IMR-90 (cell line): ENCODE results near the gene SAMD8. TPM values are rescaled to one million over a fixed set of nuclear protein-coding genes. Genes with fewer than 3 reads are reported as not detected.

Source experiments
- ATAC-seq: fragments of 200-7000 bp; cut with Tn5 transposase; 2 replicates; pipeline ENCODE4 v1.9.1; 2020; ENCODE audit warnings: low read depth, mild to moderate bottlenecking, moderate library complexity
- BruUV-seq: library from RNA; stranded (reverse); fragments of 400-500 nt; replicated peaks from 2 replicates; lab custom pipeline; 2021; lab: Mats Ljungman, UMichigan
- CTCF ChIA-PET: fragments of 300-600 bp; formaldehyde crosslinking; extraction: SDS; loops from one replicate; lab custom pipeline; 2021; ENCODE audit warnings: antibody characterized with exemption; lab: Yijun Ruan, JAX
- POLR2A ChIA-PET: fragments of 300-600 bp; sonication (Branson Sonifier 250); formaldehyde crosslinking; loops from one replicate; lab custom pipeline; 2022; ENCODE audit warnings: antibody characterized with exemption; ENCODE audit not compliant: unreplicated experiment; lab: Charles Lee
- DNase-seq: peaks from one replicate; pipeline ENCODE4 v3.0.0; 2013
- H2AFZ ChIP-seq: replicated peaks from 2 replicates; pipeline ENCODE3; 2013; ENCODE audit warnings: low read length, mild to moderate bottlenecking; ENCODE audit not compliant: poor library complexity
- H2AK5ac ChIP-seq: 2 replicates; pipeline ENCODE4 v1.6.1; 2013; ENCODE audit warnings: low read depth, low read length, inconsistent platforms
- H2AK9ac ChIP-seq: replicated peaks from 2 replicates; pipeline ENCODE3; 2013; ENCODE audit warnings: mild to moderate bottlenecking, low read depth, low read length, moderate library complexity; ENCODE audit not compliant: poor library complexity
- H2BK120ac ChIP-seq: 2 replicates; pipeline ENCODE4 v1.6.1; 2013; ENCODE audit warnings: low read depth, low read length, inconsistent platforms
- H2BK15ac ChIP-seq: 3 replicates; pipeline ENCODE4 v1.6.1; 2013; ENCODE audit warnings: low read depth, low read length, inconsistent platforms
- H2BK20ac ChIP-seq: 2 replicates; pipeline ENCODE4 v1.6.1; 2013; ENCODE audit warnings: low read depth, mild to moderate bottlenecking, inconsistent platforms, low read length, moderate library complexity
- H2BK5ac ChIP-seq: 2 replicates; pipeline ENCODE4 v1.6.1; 2013; ENCODE audit warnings: mild to moderate bottlenecking, low read depth, low read length, inconsistent platforms; ENCODE audit not compliant: poor library complexity, severe bottlenecking
- H3K14ac ChIP-seq: replicated peaks from 2 replicates; pipeline ENCODE4 v1.6.1; 2013; ENCODE audit warnings: low read depth, low read length, inconsistent platforms
- H3K18ac ChIP-seq: 2 replicates; pipeline ENCODE4 v1.6.1; 2013; ENCODE audit warnings: low read depth, low read length, control low read depth
- H3K23ac ChIP-seq: 2 replicates; pipeline ENCODE4 v1.6.1; 2013; ENCODE audit warnings: low read depth, low read length, inconsistent platforms
- H3K27ac ChIP-seq: 2 replicates; pipeline ENCODE4 v1.5.1; 2013; ENCODE audit warnings: mild to moderate bottlenecking, control low read depth, low read length; ENCODE audit not compliant: insufficient read depth
- H3K27me3 ChIP-seq: 2 replicates; pipeline ENCODE4 v1.6.1; 2013; ENCODE audit warnings: low read length; ENCODE audit not compliant: control insufficient read depth, insufficient read depth
- H3K36me3 ChIP-seq: 2 replicates; pipeline ENCODE4 v1.6.1; 2013; ENCODE audit warnings: low read length, mixed read lengths; ENCODE audit not compliant: control insufficient read depth, insufficient read depth
- H3K4ac ChIP-seq: 2 replicates; pipeline ENCODE4 v1.6.1; 2013; ENCODE audit warnings: low read depth, low read length, inconsistent platforms
- H3K4me1 ChIP-seq: 2 replicates; pipeline ENCODE4 v1.6.1; 2013; ENCODE audit warnings: low read length, mixed read lengths; ENCODE audit not compliant: control insufficient read depth, insufficient read depth
- H3K4me2 ChIP-seq: 2 replicates; pipeline ENCODE4 v1.6.1; 2013; ENCODE audit warnings: low read depth, mild to moderate bottlenecking, control low read depth, low read length, moderate library complexity
- H3K4me3 ChIP-seq: 2 replicates; pipeline ENCODE4 v1.5.1; 2013; ENCODE audit warnings: low read depth, mild to moderate bottlenecking, control low read depth, low read length, moderate library complexity; ENCODE audit not compliant: insufficient read depth
- H3K56ac ChIP-seq: 2 replicates; pipeline ENCODE4 v1.6.1; 2013; ENCODE audit warnings: low read length, inconsistent platforms; ENCODE audit not compliant: insufficient read depth; ENCODE audit errors: extremely low read depth
- H3K79me1 ChIP-seq, 2 experiments: 2 replicates each; pipeline ENCODE4 v1.6.1; 2013; ENCODE audit warnings: low read length in 2 of 2, inconsistent platforms in 1 of 2, low read depth in 1 of 2
- H3K9ac ChIP-seq: 2 replicates; pipeline ENCODE4 v1.6.1; 2013; ENCODE audit warnings: low read depth, low read length, control low read depth
- H3K9me1 ChIP-seq: 2 replicates; pipeline ENCODE4 v1.6.1; 2013; ENCODE audit warnings: low read length, inconsistent platforms; ENCODE audit not compliant: insufficient read depth
- H3K9me3 ChIP-seq: 2 replicates; pipeline ENCODE4 v1.6.1; 2013; ENCODE audit warnings: low read length; ENCODE audit not compliant: control insufficient read depth, insufficient read depth
- H4K20me1 ChIP-seq: 2 replicates; pipeline ENCODE4 v1.6.1; 2013; ENCODE audit warnings: low read length, inconsistent platforms; ENCODE audit not compliant: insufficient read depth
- H4K5ac ChIP-seq: 2 replicates; pipeline ENCODE4 v1.6.1; 2013; ENCODE audit warnings: mild to moderate bottlenecking, low read depth, low read length, control low read depth
- H4K8ac ChIP-seq, 2 experiments: 2 replicates each; pipeline ENCODE4 v1.6.1; 2013; ENCODE audit warnings: low read depth in 2 of 2, low read length in 2 of 2, control low read depth in 1 of 2, inconsistent platforms in 1 of 2
- H4K91ac ChIP-seq: 2 replicates; pipeline ENCODE4 v1.6.1; 2013; ENCODE audit warnings: low read depth, low read length, inconsistent platforms; ENCODE audit not compliant: insufficient read depth
- CEBPB ChIP-seq: IDR thresholded peaks from 2 replicates; pipeline ENCODE4 v1.6.1; 2012; ENCODE audit warnings: low read depth, low read length, improper control_type of control experiment
- CTCF ChIP-seq: conservative IDR thresholded peaks from 2 replicates; pipeline ENCODE4 v1.5.1; 2012; ENCODE audit warnings: mild to moderate bottlenecking, low read depth, low read length, improper control_type of control experiment
- FOS ChIP-seq: fragments of 150-350 bp; IDR thresholded peaks from 2 replicates; pipeline ENCODE4 v1.6.1; 2016; ENCODE audit warnings: low read depth, low read length
- MAFK ChIP-seq: IDR thresholded peaks from 2 replicates; pipeline ENCODE4 v1.6.1; 2012; ENCODE audit warnings: low read depth, low read length, improper control_type of control experiment
- MAZ ChIP-seq: IDR thresholded peaks from 2 replicates; pipeline ENCODE4 v1.6.1; 2012; ENCODE audit warnings: low read depth, mild to moderate bottlenecking, low read length, improper control_type of control experiment, moderate library complexity, borderline replicate concordance
- NFE2L2 ChIP-seq: fragments of 150-350 bp; IDR thresholded peaks from 2 replicates; pipeline ENCODE4 v1.6.1; 2016; ENCODE audit warnings: low read depth, mild to moderate bottlenecking, low read length
- POLR2A ChIP-seq: IDR thresholded peaks from 2 replicates; pipeline ENCODE4 v1.6.1; 2012; ENCODE audit warnings: mild to moderate bottlenecking, low read depth, low read length
- RFX5 ChIP-seq: IDR thresholded peaks from 2 replicates; pipeline ENCODE4 v1.8.0; 2012; ENCODE audit warnings: low read depth, mild to moderate bottlenecking, low read length, moderate library complexity
- SMC3 ChIP-seq: fragments of 150-350 bp; IDR thresholded peaks from 2 replicates; pipeline ENCODE4 v1.6.1; 2016; ENCODE audit warnings: low read depth, mild to moderate bottlenecking, antibody characterized with exemption, low read length, moderate library complexity
- WGBS, 2 experiments: methylation state at CpG; one replicate each; pipeline versions ENCODE4 v1.1.5 to v1.1.7; 2013; ENCODE audit warnings: missing lambda C conversion rate in 2 of 2; ENCODE audit not compliant: insufficient read length in 1 of 2; ENCODE audit errors: extremely low coverage in 2 of 2; 5-methylcytosine and 5-hydroxymethylcytosine counted together
- dilution Hi-C: fragments of 300-500 bp; cut with HindIII; formaldehyde crosslinking; loops from one replicate; pipeline ENCODE4 v1.14.3; 2018; ENCODE audit warnings: low sequenced_read_pairs; ENCODE audit not compliant: unreplicated experiment
- in situ Hi-C: fragments of 300-500 bp; cut with MboI; formaldehyde crosslinking; loops from 3 replicates; pipeline ENCODE4 v1.14.3; 2019; ENCODE audit warnings: low sequenced_read_pairs, inconsistent platforms, mixed read lengths
- intact Hi-C: fragments of 100-400 bp; cut with micrococcal nuclease; formaldehyde crosslinking; loops from 2 replicates; pipeline ENCODE4 v1.10.0; 2022
- polyA plus RNA-seq, 3 experiments: library from polyadenylated mRNA; depleted of rRNA; stranded (reverse); fragments of >200 nt; gene quantifications; 2 replicates each; pipeline ENCODE4 v1.2.3, GENCODE V29; 2012; ENCODE audit warnings: low replicate concordance in 1 of 3
- total RNA-seq: library from RNA; depleted of rRNA; stranded (reverse); fragments of >200 nt; gene quantifications from 2 replicates; pipeline ENCODE4 v1.2.3, GENCODE V29; 2012

Gene SAMD8
- total and polyA plus RNA-seq, 2 of the 4 experiments (the other 2 are of a cell fraction), result 10.1 to 28.7 TPM

- CTCF ChIA-PET, result interaction anchor here (1.0 kb wide), 1 partner anchor 126 kb away, joined by 3 read pairs; the partner anchor contains the start of gene COMTD1
- peak overlapping the region; percentile 84 for H2AFZ ChIP-seq
- no peak overlapping the region for H3K18ac ChIP-seq
- H2BK20ac ChIP-seq, result no peak overlapping the region
- no peak overlapping the region for H2BK5ac ChIP-seq
- H3K9me1 ChIP-seq, result peaks cover 9% of the 10 kb centered on the region
- H3K14ac ChIP-seq, result 0 out of 2 replicates have a peak overlapping the region, but pooled peaks have one; percentile 47
- no peak overlapping the region for H2BK120ac ChIP-seq
- no peak overlapping the region for H3K27ac ChIP-seq
- no peaks in the 10 kb centered on the region for H3K27me3 ChIP-seq
- peak overlapping the region; percentile 67 for H3K4ac ChIP-seq
- H3K4me3 ChIP-seq, result no peak overlapping the region
- no peak for ATAC-seq
- H4K5ac ChIP-seq, result peak overlapping the region; percentile 49; the same call in 1 of the 2 replicates
- peaks cover 2% of the 10 kb centered on the region; the same call in 1 of the 2 replicates for H3K4me1 ChIP-seq
- peak overlapping the region; percentile 86 for H2AK9ac ChIP-seq
- BruUV-seq, result no TSS peak
- no peaks in the 10 kb centered on the region for H3K9me3 ChIP-seq
- dilution Hi-C loops (no loop called here), intact Hi-C loops (loop anchor here (5.0 kb wide), 3 partner anchors 72 to 287 kb away; partner anchors contain the start of gene VDAC2), in situ Hi-C loops (loop anchor here (5.0 kb wide), 1 partner anchor 122 kb away; no protein-coding TSS in a partner anchor)
- no peak overlapping the region for H3K9ac ChIP-seq
- peaks cover 1 to 26% of the 10 kb centered on the region in 2 experiments; a peak in 3 of 4 replicates for H3K79me1 ChIP-seq
- peak overlapping the region; percentile 84; the same call in 1 of the 2 replicates for H2AK5ac ChIP-seq
- peak overlapping the region; percentile 97 to 98 for H4K8ac ChIP-seq
- 0 out of 2 replicates have a peak overlapping the region, but pooled peaks have one; percentile 55 for H3K23ac ChIP-seq
- DNase-seq, result no peak
- whole genome bisulfite sequencing, 2 experiments, result 94% methylated on average over 2 of the region's 8 CpGs; no CpG with 5 or more reads in 1 of the 2 experiments
- peak overlapping the region; percentile 67 for H4K91ac ChIP-seq
- TF ChIP-seq CEBPB (no peak), MAFK (no peak), FOS (no peak), RFX5 (no peak), CTCF (no peak), MAZ (no peak), POLR2A (no peak), SMC3 (no peak), NFE2L2 (no peak)
- H3K36me3 ChIP-seq, result no peaks in the 10 kb centered on the region
- peaks cover 23% of the 10 kb centered on the region for H4K20me1 ChIP-seq
- no peak overlapping the region for H3K4me2 ChIP-seq
- POLR2A ChIA-PET, result no interaction called here
- H3K56ac ChIP-seq, result no peak overlapping the region
- H2BK15ac ChIP-seq, result no peak overlapping the region
Observed at GRCh38 chr10:75110006-75110632, 1.3 kb upstream of the SAMD8 start.
